Measurements from ENCODE around the gene DGKI. TPM values are rescaled to one million over a fixed set of nuclear protein-coding genes. Genes with fewer than 3 reads are reported as not detected.

Gene DGKI
- total RNA-seq, 1 experiment from 2014 or later: 0.15 TPM

GRCh38 chr7:137852108-137852507 lies 5.3 kb upstream of the DGKI start:
- POLR2A ChIA-PET: no interaction called here
- BruUV-seq (replicated peaks): no TSS peak

GRCh38 chr7:137850972-137851945 lies 4.5 kb upstream of the DGKI start:
- Histone ChIP-seq H2AFZ (ENCODE audit: low read depth, low read length, poor library complexity, severe bottlenecking) (no peak overlapping the region), H3K27me3 (ENCODE audit: insufficient read depth, low read length) (no peaks in the 10 kb centered on the region), H3K9me2 (ENCODE audit: insufficient read depth) (no peaks in the 10 kb centered on the region), H3K36me3 (ENCODE audit: control insufficient read depth in 1 of 2, insufficient read depth in 2 of 2, low read length in 2 of 2) (no peaks in the 10 kb centered on the region), H3K9me3 (ENCODE audit: control insufficient read depth in 1 of 2, insufficient read depth in 1 of 2, low read depth in 1 of 2, low read length in 2 of 2) (no peaks in the 10 kb centered on the region), H3K4me1 (ENCODE audit: control insufficient read depth in 1 of 2, insufficient read depth in 2 of 2, low read length in 2 of 2) (no peaks in the 10 kb centered on the region), H3K27ac (ENCODE audit: low read depth, low read length) (no peak overlapping the region), H3K4me2 (ENCODE audit: low read length) (no peak overlapping the region), H4K20me1 (ENCODE audit: insufficient read depth) (no peaks in the 10 kb centered on the region), H3K4me3 (replicated peaks in 1 of 2; ENCODE audit: low read depth in 1 of 2, low read length in 2 of 2) (no peak overlapping the region), H3K79me2 (ENCODE audit: insufficient read depth, low read length) (no peaks in the 10 kb centered on the region), H3K9ac (ENCODE audit: low read length) (no peak overlapping the region)
- intact Hi-C loops (cut with micrococcal nuclease): no loop called here
- ChIA-PET RAD21 (ENCODE audit: low non-redundant PET in 1 of 2, low total read pairs in 2 of 2, uncharacterized antibody in 2 of 2, unreplicated experiment in 2 of 2) (no interaction called here), CTCF (no interaction called here), POLR2A (no interaction called here)
- BruUV-seq (replicated peaks): no TSS peak
- DNase-seq (ENCODE audit: low read depth, low spot score): no peak
- ATAC-seq: no peak
- TF ChIP-seq REST (IDR thresholded peaks at IDR 0.05; ENCODE audit: low read depth) (no peak), EZH2phosphoT487 (IDR thresholded peaks at IDR 0.05; ENCODE audit: borderline replicate concordance) (no peak), EZH2 (IDR thresholded peaks at IDR 0.05) (no peak), ZBTB33 (IDR thresholded peaks at IDR 0.05; ENCODE audit: extremely low read depth, insufficient replicate concordance, low read length) (no peak), EGR1 (IDR thresholded peaks at IDR 0.05; ENCODE audit: low read depth) (no peak), SP1 (IDR thresholded peaks at IDR 0.05; ENCODE audit: low read depth) (no peak), SIN3A (IDR thresholded peaks at IDR 0.05; ENCODE audit: low read depth) (no peak), ZNF274 (IDR thresholded peaks at IDR 0.05; ENCODE audit: low read depth, low read length) (no peak), TCF7L2 (IDR thresholded peaks at IDR 0.05; ENCODE audit: borderline replicate concordance, extremely low read depth, insufficient read depth, insufficient read length) (no peak)

More at GRCh38 chr7:137852108-137852507, 5.3 kb upstream of the DGKI start:
- H3K9me2 ChIP-seq (ENCODE audit: insufficient read depth): no peaks in the 10 kb centered on the region
- no peak overlapping the region for H3K9ac ChIP-seq (ENCODE audit: low read length)
- TF ChIP-seq RAD21 (IDR thresholded peaks at IDR 0.05; ENCODE audit: low read depth): no peak
- intact Hi-C loops (cut with micrococcal nuclease): no loop called here
- no peaks in the 10 kb centered on the region for H3K4me1 ChIP-seq (ENCODE audit: control insufficient read depth in 1 of 2, insufficient read depth in 2 of 2, low read length in 2 of 2)
- DNase-seq (ENCODE audit: low read depth, low spot score): no peak
- H3K9me3 ChIP-seq (ENCODE audit: control insufficient read depth in 1 of 2, insufficient read depth in 1 of 2, low read depth in 1 of 2, low read length in 2 of 2): no peaks in the 10 kb centered on the region
- RAD21 ChIA-PET (ENCODE audit: low non-redundant PET in 1 of 2, low total read pairs in 2 of 2, uncharacterized antibody in 2 of 2, unreplicated experiment in 2 of 2): no interaction called here
- no peak overlapping the region for H3K4me3 ChIP-seq (replicated peaks in 1 of 2; ENCODE audit: low read depth in 1 of 2, low read length in 2 of 2)
- no peak for ATAC-seq
- H3K79me2 ChIP-seq (ENCODE audit: insufficient read depth, low read length): no peaks in the 10 kb centered on the region
- no peaks in the 10 kb centered on the region for H3K27me3 ChIP-seq (ENCODE audit: insufficient read depth, low read length)
- H4K20me1 ChIP-seq (ENCODE audit: insufficient read depth): no peaks in the 10 kb centered on the region
- no peak overlapping the region for H2AFZ ChIP-seq (ENCODE audit: low read depth, low read length, poor library complexity, severe bottlenecking)
- H3K36me3 ChIP-seq (ENCODE audit: control insufficient read depth in 1 of 2, insufficient read depth in 2 of 2, low read length in 2 of 2): no peaks in the 10 kb centered on the region
- CTCF ChIA-PET: no interaction called here
- H3K4me2 ChIP-seq (ENCODE audit: low read length): no peak overlapping the region
- no peak overlapping the region for H3K27ac ChIP-seq (ENCODE audit: low read depth, low read length)

Measured in HCT116 (cell line).